ENCODE data around the gene SCUBE3.

SCUBE3 gene

DNA sequence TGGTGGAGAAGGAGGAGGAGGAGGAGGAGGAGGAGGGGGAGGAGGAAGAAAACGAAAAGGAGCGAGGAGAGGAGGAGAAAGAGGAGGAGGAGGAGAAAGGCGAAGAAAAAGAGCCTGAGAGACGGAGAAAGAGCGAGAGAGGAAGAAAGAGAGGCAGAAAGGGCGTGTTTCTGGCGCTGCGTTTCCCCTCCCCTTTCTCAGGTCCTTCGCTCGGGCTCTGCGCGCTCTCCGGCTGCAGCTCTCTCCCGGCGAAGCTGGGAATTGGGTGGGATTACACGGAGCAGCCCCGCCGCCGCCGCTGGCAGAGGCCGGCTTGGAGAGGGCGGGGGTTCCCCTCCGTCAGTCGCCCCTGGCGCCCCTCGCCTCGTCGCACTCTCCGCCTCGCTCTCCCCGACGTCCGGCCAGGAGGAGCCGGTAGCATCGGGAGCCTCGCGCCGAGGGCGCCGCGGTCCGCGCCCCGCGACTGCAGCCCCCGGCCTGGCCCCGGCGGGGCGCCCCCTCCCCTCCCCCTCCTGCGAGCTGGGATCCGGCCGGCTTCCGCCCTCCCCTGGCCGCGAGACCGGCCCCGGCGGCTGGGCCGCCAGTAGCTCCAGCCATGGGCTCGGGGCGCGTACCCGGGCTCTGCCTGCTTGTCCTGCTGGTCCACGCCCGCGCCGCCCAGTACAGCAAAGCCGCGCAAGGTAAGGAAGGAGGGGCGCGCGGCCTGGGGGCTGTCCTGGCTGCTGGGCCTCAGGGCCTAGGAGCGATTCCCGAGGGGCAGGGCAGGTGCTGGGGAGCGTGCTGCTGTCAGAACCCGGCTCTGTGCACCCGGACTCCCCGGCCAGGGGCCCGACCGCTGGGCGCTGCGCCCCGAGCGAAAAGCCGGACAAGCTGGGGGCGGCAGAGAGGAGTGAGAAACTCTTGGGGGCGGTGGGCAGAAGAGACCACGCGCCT lies at the start of gene SCUBE3:
TSS of gene SCUBE3 (plus strand) at position 133 of the 933 bp plus-strand sequence. CDS start at position 596, 463 bp downstream.
- ChIA-PET POLR2A (no interaction called here), CTCF (interaction anchor here (1.8 to 3.4 kb wide), 3 partner anchors 9 to 26 kb away, joined by 4 to 23 read pairs (median 23); no protein-coding TSS in a partner anchor)
- peak; percentile 68 for DNase-seq (ENCODE audit: extremely low spot score)
- TF ChIP-seq, protein P1, sequence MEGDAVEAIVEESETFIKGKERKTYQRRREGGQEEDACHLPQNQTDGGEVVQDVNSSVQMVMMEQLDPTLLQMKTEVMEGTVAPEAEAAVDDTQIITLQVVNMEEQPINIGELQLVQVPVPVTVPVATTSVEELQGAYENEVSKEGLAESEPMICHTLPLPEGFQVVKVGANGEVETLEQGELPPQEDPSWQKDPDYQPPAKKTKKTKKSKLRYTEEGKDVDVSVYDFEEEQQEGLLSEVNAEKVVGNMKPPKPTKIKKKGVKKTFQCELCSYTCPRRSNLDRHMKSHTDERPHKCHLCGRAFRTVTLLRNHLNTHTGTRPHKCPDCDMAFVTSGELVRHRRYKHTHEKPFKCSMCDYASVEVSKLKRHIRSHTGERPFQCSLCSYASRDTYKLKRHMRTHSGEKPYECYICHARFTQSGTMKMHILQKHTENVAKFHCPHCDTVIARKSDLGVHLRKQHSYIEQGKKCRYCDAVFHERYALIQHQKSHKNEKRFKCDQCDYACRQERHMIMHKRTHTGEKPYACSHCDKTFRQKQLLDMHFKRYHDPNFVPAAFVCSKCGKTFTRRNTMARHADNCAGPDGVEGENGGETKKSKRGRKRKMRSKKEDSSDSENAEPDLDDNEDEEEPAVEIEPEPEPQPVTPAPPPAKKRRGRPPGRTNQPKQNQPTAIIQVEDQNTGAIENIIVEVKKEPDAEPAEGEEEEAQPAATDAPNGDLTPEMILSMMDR (IDR thresholded peaks at IDR 0.05; ENCODE audit: control extremely low read depth, extremely low read depth, low read depth, missing control alignments): no peak

DNA sequence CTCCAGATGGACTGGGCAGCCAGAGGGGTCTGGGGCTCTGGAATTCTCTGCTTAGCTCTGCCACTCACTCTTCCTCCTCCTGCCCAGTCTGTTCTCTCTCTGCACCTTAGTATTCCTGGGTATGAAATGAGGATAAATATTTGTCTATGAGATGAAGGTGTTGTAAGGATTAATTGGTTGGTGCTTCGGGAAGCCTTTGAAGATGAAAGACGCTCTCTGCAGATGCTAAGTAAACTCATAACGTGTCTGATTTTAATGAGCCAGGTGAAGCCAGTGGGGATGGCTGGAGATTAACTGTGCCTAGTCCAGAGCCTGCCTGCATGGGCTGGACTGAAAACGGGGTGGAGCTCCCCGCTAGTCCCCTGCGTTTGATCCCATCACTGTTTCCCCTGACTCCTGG lies 49.5 kb upstream of the SCUBE3 start:
- TF ChIP-seq, protein P1 (IDR thresholded peaks at IDR 0.05; ENCODE audit: control extremely low read depth, extremely low read depth, low read depth, missing control alignments): no peak
- no peak for DNase-seq (ENCODE audit: extremely low spot score)
- ChIA-PET POLR2A (no interaction called here), CTCF (interaction anchor here (1.4 to 2.4 kb wide), 4 partner anchors 14 to 76 kb away, joined by 4 to 9 read pairs (median 6); no protein-coding TSS in a partner anchor)

DNA sequence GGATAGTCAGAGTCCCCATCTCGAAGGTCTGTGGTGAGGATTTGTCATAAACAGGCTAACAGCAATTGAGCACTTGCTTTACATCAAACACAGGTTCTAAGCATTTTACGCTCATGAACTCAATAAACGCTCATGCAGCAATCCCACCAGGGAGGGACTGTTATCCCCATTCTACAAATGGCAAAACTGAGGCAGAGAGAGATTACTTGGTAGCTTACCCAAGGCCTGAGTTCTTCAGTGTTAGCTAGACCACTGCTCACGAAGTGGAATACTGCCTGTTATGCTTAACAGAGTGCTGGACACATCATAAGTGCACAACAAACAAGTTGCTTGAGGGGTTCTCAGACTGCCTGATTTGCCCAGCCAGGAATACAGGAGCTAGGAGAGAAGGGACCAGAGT lies 48.9 kb upstream of the SCUBE3 start:
- no peak for DNase-seq (ENCODE audit: extremely low spot score)
- ChIA-PET CTCF (interaction anchor here (1.1 to 2.4 kb wide), 7 partner anchors 14 to 178 kb away, joined by 4 to 10 read pairs (median 6); no protein-coding TSS in a partner anchor), POLR2A (no interaction called here)
- TF ChIP-seq, protein P1 (IDR thresholded peaks at IDR 0.05; ENCODE audit: control extremely low read depth, extremely low read depth, low read depth, missing control alignments): no peak

DNA sequence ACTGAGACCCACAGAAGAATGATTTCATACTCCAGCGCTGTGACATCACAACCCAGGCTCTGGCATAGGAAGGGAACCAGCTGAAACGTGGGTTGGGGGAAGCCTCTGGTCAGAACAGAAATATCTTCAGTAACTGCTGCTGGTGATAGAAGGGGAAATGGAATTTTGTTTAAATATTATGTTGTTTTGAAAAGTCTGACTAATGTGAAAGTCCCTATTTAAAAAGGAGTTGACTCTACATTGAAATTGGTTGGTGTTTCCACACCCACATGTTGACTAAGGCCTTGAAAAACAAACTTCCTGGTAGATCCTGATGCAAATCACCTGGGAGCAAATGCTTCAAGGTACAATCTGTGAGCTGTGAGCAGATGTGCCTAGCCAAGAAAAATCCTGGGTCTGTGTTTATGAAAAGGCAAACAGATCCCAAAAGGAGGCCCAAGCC lies 48.1 kb upstream of the SCUBE3 start:
- ChIA-PET POLR2A (no interaction called here), CTCF (interaction anchor here (1.1 to 2.4 kb wide), 6 partner anchors 13 to 179 kb away, joined by 4 to 10 read pairs (median 6); no protein-coding TSS in a partner anchor)
- TF ChIP-seq, protein P1 (IDR thresholded peaks at IDR 0.05; ENCODE audit: control extremely low read depth, extremely low read depth, low read depth, missing control alignments): no peak
- peak; percentile 36 for DNase-seq (ENCODE audit: extremely low spot score)

DNA sequence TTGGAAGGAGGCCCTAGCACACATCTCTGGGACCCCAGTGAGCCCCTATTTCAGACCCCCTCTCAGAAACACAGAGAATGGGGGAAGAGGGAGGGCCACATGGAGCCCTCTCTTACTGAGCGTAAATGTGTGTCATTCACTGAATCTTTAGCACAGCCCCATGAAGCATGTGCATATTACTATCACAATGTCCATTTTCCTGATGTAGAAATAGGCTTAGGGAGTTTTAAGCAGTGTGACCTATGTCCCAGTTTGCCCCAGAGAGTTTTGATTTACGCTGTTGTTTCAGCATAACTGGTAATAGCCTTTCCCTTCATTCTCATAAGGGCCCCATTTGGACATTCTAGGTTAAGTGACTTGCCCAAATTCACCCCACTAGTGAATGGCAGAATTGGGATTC lies 47.6 kb upstream of the SCUBE3 start:
- POLR2A ChIA-PET: no interaction called here
- DNase-seq (ENCODE audit: extremely low spot score): no peak
- CTCF ChIA-PET: interaction anchor here (1.1 to 2.4 kb wide), 7 partner anchors 11 to 179 kb away, joined by 3 to 10 read pairs (median 5); no protein-coding TSS in a partner anchor
- TF ChIP-seq, protein P1 (IDR thresholded peaks at IDR 0.05; ENCODE audit: control extremely low read depth, extremely low read depth, low read depth, missing control alignments): no peak

DNA sequence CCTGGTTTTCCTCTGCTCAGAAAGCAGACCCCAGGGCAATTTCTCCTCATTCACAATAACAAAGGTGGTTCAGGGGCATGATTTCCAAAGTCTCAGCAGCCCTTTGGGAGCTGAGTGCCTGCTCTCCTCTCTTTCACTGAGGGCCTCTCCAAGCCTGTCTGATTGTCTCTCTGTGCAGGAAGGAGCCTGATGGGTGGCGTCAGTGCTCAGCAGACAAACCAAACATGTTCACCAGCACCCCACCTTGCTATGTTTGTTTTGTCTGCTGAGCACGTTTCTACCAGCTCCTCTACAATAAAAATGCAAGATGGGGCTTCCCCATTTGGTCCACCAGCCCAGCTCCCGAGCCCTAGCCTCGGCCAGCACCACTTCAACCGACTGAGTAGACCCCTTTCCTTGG lies 47.2 kb upstream of the SCUBE3 start:
- TF ChIP-seq, protein P1 (IDR thresholded peaks at IDR 0.05; ENCODE audit: control extremely low read depth, extremely low read depth, low read depth, missing control alignments): no peak
- DNase-seq (ENCODE audit: extremely low spot score): no peak
- CTCF ChIA-PET: interaction anchor here (1.0 to 2.4 kb wide), 5 partner anchors 11 to 180 kb away, joined by 3 to 10 read pairs (median 5); no protein-coding TSS in a partner anchor
- POLR2A ChIA-PET: no interaction called here

All from GM10248 (cell line).